Endothelial cell of hepatic sinusoid (primary cell): ENCODE data around the gene BID.
"Not testable (repeated sequence)": the region's sequence is repeated elsewhere in the genome, so short reads cannot be mapped to it uniquely, and the experiment has no call there.

ENCODE experiments used
- in situ Hi-C: cut with HindIII; loops from 2 replicates; pipeline ENCODE4 v1.10.0; 2017; ENCODE audit warnings: low sequenced_read_pairs

The BID gene

GRCh38 chr22:17716529-17716928 lies 57.7 kb downstream of the BID start:
- in situ Hi-C loops, result no loop called here

- in situ Hi-C loops, result no loop called here
Observed at GRCh38 chr22:17712441-17712840, 61.8 kb downstream of the BID start.

- in situ Hi-C loops, result no loop called here
Observed at GRCh38 chr22:17710023-17710422, 64.2 kb downstream of the BID start.

GRCh38 chr22:17707526-17707925 lies 66.7 kb downstream of the BID start:
- in situ Hi-C loops, result no loop called here

GRCh38 chr22:17706947-17707346 lies 67.3 kb downstream of the BID start:
- in situ Hi-C loops, result no loop called here

GRCh38 chr22:17705951-17706900 lies 68.0 kb downstream of the BID start:
- in situ Hi-C loops, result no loop called here

GRCh38 chr22:17705546-17705945 lies 68.7 kb downstream of the BID start:
- in situ Hi-C loops, result no loop called here

- in situ Hi-C loops, result no loop called here
Observed at GRCh38 chr22:17703811-17704210, 70.5 kb downstream of the BID start.

GRCh38 chr22:17700778-17701177 lies 73.5 kb downstream of the BID start:
- in situ Hi-C loops, result no loop called here

- in situ Hi-C loops, result no loop called here
Observed at GRCh38 chr22:17699696-17700340, 74.5 kb downstream of the BID start.

GRCh38 chr22:17698948-17699347 lies 75.3 kb downstream of the BID start:
- in situ Hi-C loops, result no loop called here

- in situ Hi-C loops, result not testable (repeated sequence)
Observed at GRCh38 chr22:17698276-17698675, 76.0 kb downstream of the BID start.

GRCh38 chr22:17697196-17697595 lies 77.1 kb downstream of the BID start:
- in situ Hi-C loops, result not testable (repeated sequence)

GRCh38 chr22:17695986-17696385 lies 78.3 kb downstream of the BID start:
- in situ Hi-C loops, result no loop called here

- in situ Hi-C loops, result no loop called here
Observed at GRCh38 chr22:17694752-17695151, 79.5 kb downstream of the BID start.

- in situ Hi-C loops, result no loop called here
Observed at GRCh38 chr22:17694193-17694592, 80.1 kb downstream of the BID start.

GRCh38 chr22:17692841-17693240 lies 81.4 kb downstream of the BID start:
- in situ Hi-C loops, result no loop called here

- in situ Hi-C loops, result no loop called here
Observed at GRCh38 chr22:17684245-17684644, 90.0 kb downstream of the BID start.
